ENCODE measurements around the gene ZMYND15.
"Not testable (repeated sequence)": the region's sequence is repeated elsewhere in the genome, so short reads cannot be mapped to it uniquely, and the experiment has no call there.

ZMYND15 gene

DNA sequence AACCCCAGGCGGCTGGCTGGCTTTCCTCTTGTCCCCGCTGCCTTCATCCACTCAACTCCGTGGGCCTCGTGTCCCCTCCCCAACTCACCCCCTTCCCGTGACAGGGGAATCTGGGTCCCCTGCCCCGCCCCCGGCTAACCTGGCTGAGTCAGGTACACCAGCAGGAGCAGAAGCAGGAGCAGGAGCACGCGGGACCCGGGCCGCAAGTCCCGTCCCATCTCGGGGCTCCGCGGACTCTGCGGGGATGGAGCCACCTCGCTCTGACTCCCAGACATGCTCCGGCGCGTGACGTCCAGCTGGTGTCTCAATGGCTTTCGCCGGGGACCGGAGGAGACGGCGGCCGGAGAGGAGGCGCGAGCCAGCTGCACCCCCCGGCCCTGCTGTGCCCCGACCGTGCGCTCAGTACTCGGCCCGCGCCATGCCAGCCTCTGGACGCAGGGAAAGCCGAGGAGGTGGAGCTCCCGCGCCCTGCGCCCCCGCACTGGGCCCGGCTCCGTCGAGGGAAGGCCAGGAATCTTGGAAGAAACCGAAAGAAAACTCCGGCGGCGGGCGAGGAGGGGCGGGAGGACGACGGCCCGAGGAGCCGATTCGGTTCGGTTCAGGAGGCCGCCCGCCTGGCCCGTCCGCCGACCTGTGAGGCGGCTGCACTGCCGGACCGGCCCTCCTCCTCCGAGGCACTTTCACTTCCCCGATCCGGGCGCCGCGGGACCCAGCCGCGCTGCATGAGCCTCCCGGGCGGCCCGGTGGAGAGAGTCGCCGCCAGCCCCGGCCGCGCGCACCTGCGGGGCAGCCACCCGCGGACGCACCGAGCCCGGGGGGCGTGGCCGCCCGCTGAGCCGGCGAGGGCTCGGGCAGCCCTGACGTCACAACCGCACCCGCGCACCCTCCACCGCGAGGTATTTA lies at the start of gene ZMYND15, which contains the start of gene CXCL16:
TSS of gene ZMYND15 (plus strand) at position 712 of the 903 bp plus-strand sequence. CDS start 716 bp downstream, outside the sequence.
TSS of gene CXCL16 (minus strand) at position 807 of the 903 bp plus-strand sequence. CDS start at position 218, 589 bp downstream.
- no peaks in the 10 kb centered on the region for H3K9me3 ChIP-seq (ENCODE audit: control insufficient read depth in 1 of 2, low read length in 2 of 2)
- peak within 1 kb of the TSS; percentile 85 to 91 for H3K4me3 ChIP-seq (ENCODE audit: low read depth in 1 of 2, low read length in 2 of 2)
- peaks cover 0 to 13% of the 10 kb centered on the region in 2 donors for H3K36me3 ChIP-seq (ENCODE audit: control insufficient read depth in 1 of 2, insufficient read depth in 2 of 2, low read length in 2 of 2)
- H3K27ac ChIP-seq (ENCODE audit: low read depth, low read length), result peak within 1 kb of the TSS; percentile 86
- H3K9ac ChIP-seq (ENCODE audit: low read depth in 1 of 2, low read length in 2 of 2), result peak within 1 kb of the TSS; percentile 87 to 91
- peaks cover 0 to 18% of the 10 kb centered on the region in 2 donors for H3K4me1 ChIP-seq (ENCODE audit: control insufficient read depth in 1 of 2, insufficient read depth in 2 of 2, low read length in 2 of 2)
- H3K27me3 ChIP-seq (ENCODE audit: control insufficient read depth in 1 of 2, insufficient read depth in 2 of 2, low read length in 2 of 2), result no peaks in the 10 kb centered on the region

GRCh38 chr17:4689872-4690271 lies 49.8 kb upstream of the ZMYND15 start:
- not testable (repeated sequence) for H3K9ac ChIP-seq (ENCODE audit: low read depth in 1 of 2, low read length in 2 of 2); H3K27ac ChIP-seq (ENCODE audit: low read depth, low read length); H3K4me3 ChIP-seq (ENCODE audit: low read depth in 1 of 2, low read length in 2 of 2); H3K4me1 ChIP-seq (ENCODE audit: control insufficient read depth in 1 of 2, insufficient read depth in 2 of 2, low read length in 2 of 2); H3K9me3 ChIP-seq (ENCODE audit: control insufficient read depth in 1 of 2, low read length in 2 of 2); H3K27me3 ChIP-seq (ENCODE audit: control insufficient read depth in 1 of 2, insufficient read depth in 2 of 2, low read length in 2 of 2)
- peaks cover 7 to 38% of the 10 kb centered on the region in 2 donors for H3K36me3 ChIP-seq (ENCODE audit: control insufficient read depth in 1 of 2, insufficient read depth in 2 of 2, low read length in 2 of 2)

GRCh38 chr17:4690745-4691144 lies 48.9 kb upstream of the ZMYND15 start:
- Histone ChIP-seq H3K27ac (ENCODE audit: low read depth, low read length) (no peak overlapping the region), H3K9me3 (ENCODE audit: control insufficient read depth in 1 of 2, low read length in 2 of 2) (no peaks in the 10 kb centered on the region), H3K9ac (ENCODE audit: low read depth in 1 of 2, low read length in 2 of 2) (no peak overlapping the region), H3K27me3 (ENCODE audit: control insufficient read depth in 1 of 2, insufficient read depth in 2 of 2, low read length in 2 of 2) (no peaks in the 10 kb centered on the region), H3K36me3 (ENCODE audit: control insufficient read depth in 1 of 2, insufficient read depth in 2 of 2, low read length in 2 of 2) (peaks cover 7 to 34% of the 10 kb centered on the region in 2 donors), H3K4me3 (ENCODE audit: low read depth in 1 of 2, low read length in 2 of 2) (no peak overlapping the region), H3K4me1 (ENCODE audit: control insufficient read depth in 1 of 2, insufficient read depth in 2 of 2, low read length in 2 of 2) (peaks cover 0 to 4% of the 10 kb centered on the region in 2 donors)

DNA sequence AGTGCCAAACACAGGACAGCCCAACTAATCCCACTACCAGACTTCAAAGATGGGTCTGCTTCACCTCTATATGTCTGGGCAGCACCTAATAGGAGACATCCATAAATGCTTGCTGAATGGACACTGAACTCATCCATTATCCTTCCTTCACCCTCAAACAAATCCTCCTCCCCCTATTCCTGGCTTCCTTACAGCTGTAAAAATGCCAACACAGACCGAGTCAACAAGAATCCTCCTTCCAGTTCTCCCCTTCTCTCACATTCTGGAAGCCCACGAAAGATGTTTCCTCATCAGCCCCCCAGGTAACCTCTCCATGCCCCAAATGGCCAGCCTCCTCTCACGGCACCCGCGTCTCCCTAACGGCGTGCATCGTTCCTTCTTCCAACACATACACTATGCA lies 47.9 kb upstream of the ZMYND15 start:
- peaks cover 0 to 4% of the 10 kb centered on the region in 2 donors for H3K4me1 ChIP-seq (ENCODE audit: control insufficient read depth in 1 of 2, insufficient read depth in 2 of 2, low read length in 2 of 2)
- no peaks in the 10 kb centered on the region for H3K9me3 ChIP-seq (ENCODE audit: control insufficient read depth in 1 of 2, low read length in 2 of 2)
- no peak overlapping the region for H3K27ac ChIP-seq (ENCODE audit: low read depth, low read length)
- H3K36me3 ChIP-seq (ENCODE audit: control insufficient read depth in 1 of 2, insufficient read depth in 2 of 2, low read length in 2 of 2), result peaks cover 7 to 35% of the 10 kb centered on the region in 2 donors
- peak overlapping the region in 1 of 2 donors; percentile 6 for H3K9ac ChIP-seq (ENCODE audit: low read depth in 1 of 2, low read length in 2 of 2)
- no peak overlapping the region for H3K4me3 ChIP-seq (ENCODE audit: low read depth in 1 of 2, low read length in 2 of 2)
- H3K27me3 ChIP-seq (ENCODE audit: control insufficient read depth in 1 of 2, insufficient read depth in 2 of 2, low read length in 2 of 2), result no peaks in the 10 kb centered on the region

GRCh38 chr17:4693416-4693815 lies 46.2 kb upstream of the ZMYND15 start:
- H3K4me1 ChIP-seq (ENCODE audit: control insufficient read depth in 1 of 2, insufficient read depth in 2 of 2, low read length in 2 of 2), result peaks cover 0 to 4% of the 10 kb centered on the region in 2 donors
- no peak overlapping the region for H3K4me3 ChIP-seq (ENCODE audit: low read depth in 1 of 2, low read length in 2 of 2)
- H3K9me3 ChIP-seq (ENCODE audit: control insufficient read depth in 1 of 2, low read length in 2 of 2), result no peaks in the 10 kb centered on the region
- H3K27me3 ChIP-seq (ENCODE audit: control insufficient read depth in 1 of 2, insufficient read depth in 2 of 2, low read length in 2 of 2), result no peaks in the 10 kb centered on the region
- no peak overlapping the region for H3K27ac ChIP-seq (ENCODE audit: low read depth, low read length)
- peaks cover 7 to 27% of the 10 kb centered on the region in 2 donors for H3K36me3 ChIP-seq (ENCODE audit: control insufficient read depth in 1 of 2, insufficient read depth in 2 of 2, low read length in 2 of 2)
- no peak overlapping the region for H3K9ac ChIP-seq (ENCODE audit: low read depth in 1 of 2, low read length in 2 of 2)

DNA sequence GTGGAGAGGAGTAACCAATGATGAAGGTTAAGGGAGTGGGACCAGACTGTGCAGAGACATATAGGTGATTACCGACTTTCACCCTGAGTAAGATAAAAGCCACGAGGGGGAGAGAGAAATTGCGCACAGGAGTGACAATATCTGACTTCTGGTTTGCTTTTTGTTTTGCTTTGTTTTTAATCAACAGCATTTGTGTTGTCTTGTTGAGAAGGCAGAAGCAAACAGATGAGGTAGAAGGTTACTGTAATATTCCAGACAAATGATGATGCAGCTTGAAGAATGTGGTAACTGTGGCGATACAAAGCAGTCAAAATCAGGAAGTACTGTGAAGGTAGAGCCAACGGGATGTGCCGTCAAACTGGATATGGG lies 43.2 kb upstream of the ZMYND15 start:
- H3K27ac ChIP-seq (ENCODE audit: low read depth, low read length), result no peak overlapping the region
- no peaks in the 10 kb centered on the region for H3K27me3 ChIP-seq (ENCODE audit: control insufficient read depth in 1 of 2, insufficient read depth in 2 of 2, low read length in 2 of 2)
- peak overlapping the region in 1 of 2 donors; percentile 44 for H3K9ac ChIP-seq (ENCODE audit: low read depth in 1 of 2, low read length in 2 of 2)
- H3K4me1 ChIP-seq (ENCODE audit: control insufficient read depth in 1 of 2, insufficient read depth in 2 of 2, low read length in 2 of 2), result no peaks in the 10 kb centered on the region
- H3K4me3 ChIP-seq (ENCODE audit: low read depth in 1 of 2, low read length in 2 of 2), result no peak overlapping the region
- H3K36me3 ChIP-seq (ENCODE audit: control insufficient read depth in 1 of 2, insufficient read depth in 2 of 2, low read length in 2 of 2), result peaks cover 0 to 11% of the 10 kb centered on the region in 2 donors
- no peaks in the 10 kb centered on the region for H3K9me3 ChIP-seq (ENCODE audit: control insufficient read depth in 1 of 2, low read length in 2 of 2)

DNA sequence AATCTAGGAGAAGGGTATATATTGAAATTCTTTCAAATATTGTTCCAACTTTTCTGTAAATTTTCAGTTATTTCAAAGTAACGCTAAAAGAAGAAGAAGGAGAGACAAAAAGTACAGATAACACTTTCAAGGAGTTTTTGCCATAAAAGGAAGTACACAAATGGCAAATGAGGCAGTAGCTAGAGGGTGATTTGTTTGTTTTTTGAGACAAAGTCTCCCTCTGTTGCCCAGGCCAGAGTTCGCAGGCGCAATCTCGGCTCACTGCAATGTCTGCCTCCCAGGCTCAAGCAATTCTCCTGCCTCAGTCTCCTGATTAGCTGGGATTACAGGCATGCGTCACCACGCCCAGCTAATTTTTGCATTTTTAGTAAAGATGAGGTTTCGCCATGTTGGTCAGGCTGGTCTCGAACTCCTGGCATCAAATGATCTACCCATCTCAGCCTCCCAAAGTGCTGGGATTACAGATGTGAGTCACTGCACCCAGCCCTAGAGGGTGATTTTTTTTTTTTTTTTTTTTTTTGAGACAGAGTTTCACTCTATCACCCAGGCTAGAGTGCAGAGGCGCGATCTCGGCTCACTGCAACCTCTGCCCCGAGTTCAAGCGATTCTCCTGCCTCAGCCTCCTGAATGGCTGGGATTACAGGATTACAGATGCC lies 40.1 kb upstream of the ZMYND15 start:
- peaks cover 7 to 11% of the 10 kb centered on the region in 2 donors for H3K4me1 ChIP-seq (ENCODE audit: control insufficient read depth in 1 of 2, insufficient read depth in 2 of 2, low read length in 2 of 2)
- H3K4me3 ChIP-seq (ENCODE audit: low read depth in 1 of 2, low read length in 2 of 2); H3K9me3 ChIP-seq (ENCODE audit: control insufficient read depth in 1 of 2, low read length in 2 of 2); H3K27me3 ChIP-seq (ENCODE audit: control insufficient read depth in 1 of 2, insufficient read depth in 2 of 2, low read length in 2 of 2); H3K9ac ChIP-seq (ENCODE audit: low read depth in 1 of 2, low read length in 2 of 2); H3K27ac ChIP-seq (ENCODE audit: low read depth, low read length); H3K36me3 ChIP-seq (ENCODE audit: control insufficient read depth in 1 of 2, insufficient read depth in 2 of 2, low read length in 2 of 2): not testable (repeated sequence)

DNA sequence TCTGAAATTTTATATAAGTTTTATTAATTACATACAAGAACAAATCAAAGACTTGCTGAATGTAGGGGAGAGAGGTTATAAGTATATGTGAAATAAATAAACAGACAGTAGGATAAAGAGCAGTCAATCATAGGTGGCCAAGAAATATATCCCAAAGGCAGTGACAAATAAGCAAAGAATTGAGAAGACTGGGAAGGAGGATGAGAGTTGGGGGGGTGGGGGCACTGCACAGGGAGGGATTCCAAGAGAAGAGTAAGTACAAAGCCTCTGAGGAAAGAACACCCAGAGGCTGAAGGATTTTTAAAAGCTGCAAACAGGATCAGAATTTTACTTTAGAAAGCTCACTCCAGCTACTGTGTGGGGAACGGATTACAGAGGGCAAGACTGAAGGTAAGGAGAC lies 38.5 kb upstream of the ZMYND15 start:
- peaks cover 0 to 4% of the 10 kb centered on the region in 2 donors for H3K36me3 ChIP-seq (ENCODE audit: control insufficient read depth in 1 of 2, insufficient read depth in 2 of 2, low read length in 2 of 2)
- peaks cover 7 to 11% of the 10 kb centered on the region in 2 donors for H3K4me1 ChIP-seq (ENCODE audit: control insufficient read depth in 1 of 2, insufficient read depth in 2 of 2, low read length in 2 of 2)
- no peak overlapping the region for H3K27ac ChIP-seq (ENCODE audit: low read depth, low read length)

GRCh38 chr17:4703330-4703691 lies 36.3 kb upstream of the ZMYND15 start:
- H3K27ac ChIP-seq (ENCODE audit: low read depth, low read length), result no peak overlapping the region
- H3K4me1 ChIP-seq (ENCODE audit: control insufficient read depth in 1 of 2, insufficient read depth in 2 of 2, low read length in 2 of 2), result peaks cover 7 to 11% of the 10 kb centered on the region in 2 donors
- H3K4me3 ChIP-seq (ENCODE audit: low read depth in 1 of 2, low read length in 2 of 2), result peak overlapping the region; percentile 74 to 95
- H3K9me3 ChIP-seq (ENCODE audit: control insufficient read depth in 1 of 2, low read length in 2 of 2), result no peaks in the 10 kb centered on the region
- no peaks in the 10 kb centered on the region for H3K36me3 ChIP-seq (ENCODE audit: control insufficient read depth in 1 of 2, insufficient read depth in 2 of 2, low read length in 2 of 2)
- no peaks in the 10 kb centered on the region for H3K27me3 ChIP-seq (ENCODE audit: control insufficient read depth in 1 of 2, insufficient read depth in 2 of 2, low read length in 2 of 2)
- H3K9ac ChIP-seq (ENCODE audit: low read depth in 1 of 2, low read length in 2 of 2), result peak overlapping the region; percentile 57 to 85

More for the DNA sequence above, 38.5 kb upstream of the ZMYND15 start:
- no peaks in the 10 kb centered on the region for H3K27me3 ChIP-seq (ENCODE audit: control insufficient read depth in 1 of 2, insufficient read depth in 2 of 2, low read length in 2 of 2)
- H3K4me3 ChIP-seq (ENCODE audit: low read depth in 1 of 2, low read length in 2 of 2), result no peak overlapping the region
- H3K9me3 ChIP-seq (ENCODE audit: control insufficient read depth in 1 of 2, low read length in 2 of 2), result no peaks in the 10 kb centered on the region
- H3K9ac ChIP-seq (ENCODE audit: low read depth in 1 of 2, low read length in 2 of 2), result no peak overlapping the region

DNA sequence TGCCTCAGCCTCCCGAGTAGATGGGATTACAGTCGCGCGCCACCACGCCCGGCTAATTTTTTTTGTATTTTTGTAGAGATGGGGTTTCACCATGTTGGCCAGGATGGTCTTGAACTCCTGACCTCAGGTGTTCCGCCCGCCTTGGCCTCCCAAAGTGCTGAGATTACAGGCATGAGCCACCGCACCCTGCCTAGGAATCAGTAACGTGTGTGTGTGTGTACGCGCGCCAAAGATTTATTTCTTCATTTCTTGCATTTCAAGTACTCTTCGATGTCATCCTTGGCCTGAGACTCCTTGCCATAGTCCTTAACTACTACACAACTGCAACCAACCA lies 35.1 kb upstream of the ZMYND15 start:
- H3K9me3 ChIP-seq (ENCODE audit: control insufficient read depth in 1 of 2, low read length in 2 of 2); H3K27ac ChIP-seq (ENCODE audit: low read depth, low read length); H3K36me3 ChIP-seq (ENCODE audit: control insufficient read depth in 1 of 2, insufficient read depth in 2 of 2, low read length in 2 of 2); H3K27me3 ChIP-seq (ENCODE audit: control insufficient read depth in 1 of 2, insufficient read depth in 2 of 2, low read length in 2 of 2): not testable (repeated sequence)
- Histone ChIP-seq H3K9ac (ENCODE audit: low read depth in 1 of 2, low read length in 2 of 2) (peak overlapping the region; percentile 57 to 85), H3K4me1 (ENCODE audit: control insufficient read depth in 1 of 2, insufficient read depth in 2 of 2, low read length in 2 of 2) (peaks cover 7 to 13% of the 10 kb centered on the region in 2 donors), H3K4me3 (ENCODE audit: low read depth in 1 of 2, low read length in 2 of 2) (peak overlapping the region; percentile 74 to 95)

Data from duodenal mucosa (tissue), 2 donors.